ENCODE measurements around the gene COPB2. TPM values are rescaled to one million over a fixed set of nuclear protein-coding genes. Genes with fewer than 3 reads are reported as not detected.

The COPB2 gene
- polyA plus RNA-seq, 1 donor (not counting 4 experiments of a cell fraction or from before 2014, with no cell fraction given) = 149 TPM

GRCh38 chr3:139377378-139377777 lies 12.1 kb downstream of the COPB2 start:
- Histone ChIP-seq H3K4me3 (ENCODE audit: control insufficient read depth in 2 of 3, extremely low read depth in 1 of 3, insufficient read depth in 2 of 3, low read depth in 1 of 3, low read length in 3 of 3) (no peak overlapping the region), H3K36me3 (ENCODE audit: control insufficient read depth in 2 of 2, extremely low read depth in 1 of 2, insufficient read depth in 2 of 2, low read length in 2 of 2) (peaks cover 17 to 23% of the 10 kb centered on the region in 2 experiments), H3K9me1 (ENCODE audit: control insufficient read depth, extremely low read depth, insufficient read depth, low read length) (no peaks in the 10 kb centered on the region), H3K27me3 (ENCODE audit: control insufficient read depth, extremely low read depth, insufficient read depth, low read length) (no peaks in the 10 kb centered on the region), H3K79me2 (ENCODE audit: control insufficient read depth, insufficient read depth, low read length) (peaks cover 27% of the 10 kb centered on the region), H3K4me2 (ENCODE audit: control insufficient read depth, extremely low read depth, insufficient read depth, low read depth, low read length) (no peak overlapping the region), H4K20me1 (ENCODE audit: control insufficient read depth, extremely low read depth, insufficient read depth, low read length) (no peaks in the 10 kb centered on the region), H3K9ac (ENCODE audit: control insufficient read depth, extremely low read depth, insufficient read depth, low read length) (no peak overlapping the region), H2AFZ (ENCODE audit: control insufficient read depth, low read length) (no peak overlapping the region), H3K9me3 (ENCODE audit: control insufficient read depth, low read depth, low read length) (no peaks in the 10 kb centered on the region), H3K27ac (ENCODE audit: control insufficient read depth, insufficient read depth, low read length) (no peak overlapping the region), H3K4me1 (ENCODE audit: control insufficient read depth, extremely low read depth, insufficient read depth, low read length) (no peaks in the 10 kb centered on the region)
- dilution Hi-C loops (cut with MboI; ENCODE audit: extremely low pct_ligation_motif_present, low sequenced_read_pairs) = no loop called here
- TF ChIP-seq EZH2 (IDR thresholded peaks at IDR 0.05; ENCODE audit: low read length) (no peak), CTCF (optimal IDR thresholded peaks at IDR 0.05 in 1 of 3, IDR thresholded peaks at IDR 0.05 in 1 of 3, conservative IDR thresholded peaks at IDR 0.05 in 1 of 3; ENCODE audit: extremely low read depth in 1 of 3, insufficient read depth in 2 of 3, low read length in 3 of 3) (no peak)
- no peak for DNase-seq (ENCODE audit: low read depth, low spot score)
- no peak for FAIRE-seq

DNA sequence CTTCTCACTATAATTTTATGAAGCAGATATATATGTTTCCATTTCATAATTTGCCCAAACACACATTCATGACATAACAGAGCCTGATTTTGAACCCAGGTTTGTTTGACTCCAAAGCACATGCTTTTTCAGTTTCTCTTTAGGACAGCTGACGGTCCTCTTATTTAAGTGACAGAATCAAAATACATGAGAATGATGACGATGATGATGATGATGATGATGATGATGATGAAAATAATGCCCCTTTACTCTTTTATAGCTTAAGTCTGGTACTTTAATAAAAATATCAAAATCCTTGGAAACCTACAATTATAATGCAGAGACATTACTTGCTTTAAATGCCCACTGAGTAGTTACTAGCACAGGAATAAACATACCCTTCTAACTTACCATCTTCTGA lies 15.3 kb downstream of the COPB2 start:
- Histone ChIP-seq H3K9ac (ENCODE audit: control insufficient read depth, extremely low read depth, insufficient read depth, low read length) (no peak overlapping the region), H3K4me3 (ENCODE audit: control insufficient read depth in 2 of 3, extremely low read depth in 1 of 3, insufficient read depth in 2 of 3, low read depth in 1 of 3, low read length in 3 of 3) (no peak overlapping the region), H3K4me1 (ENCODE audit: control insufficient read depth, extremely low read depth, insufficient read depth, low read length) (no peaks in the 10 kb centered on the region), H3K79me2 (ENCODE audit: control insufficient read depth, insufficient read depth, low read length) (peaks cover 2% of the 10 kb centered on the region), H3K4me2 (ENCODE audit: control insufficient read depth, extremely low read depth, insufficient read depth, low read depth, low read length) (no peak overlapping the region), H3K27ac (ENCODE audit: control insufficient read depth, insufficient read depth, low read length) (no peak overlapping the region), H3K9me1 (ENCODE audit: control insufficient read depth, extremely low read depth, insufficient read depth, low read length) (no peaks in the 10 kb centered on the region), H3K27me3 (ENCODE audit: control insufficient read depth, extremely low read depth, insufficient read depth, low read length) (no peaks in the 10 kb centered on the region), H3K9me3 (ENCODE audit: control insufficient read depth, low read depth, low read length) (no peaks in the 10 kb centered on the region), H4K20me1 (ENCODE audit: control insufficient read depth, extremely low read depth, insufficient read depth, low read length) (no peaks in the 10 kb centered on the region), H2AFZ (ENCODE audit: control insufficient read depth, low read length) (no peak overlapping the region), H3K36me3 (ENCODE audit: control insufficient read depth in 2 of 2, extremely low read depth in 1 of 2, insufficient read depth in 2 of 2, low read length in 2 of 2) (peaks cover 19 to 34% of the 10 kb centered on the region in 2 experiments)
- no peak for FAIRE-seq
- TF ChIP-seq EZH2 (IDR thresholded peaks at IDR 0.05; ENCODE audit: low read length) (no peak), CTCF (optimal IDR thresholded peaks at IDR 0.05 in 1 of 3, IDR thresholded peaks at IDR 0.05 in 1 of 3, conservative IDR thresholded peaks at IDR 0.05 in 1 of 3; ENCODE audit: extremely low read depth in 1 of 3, insufficient read depth in 2 of 3, low read length in 3 of 3) (no peak)
- no peak for DNase-seq (ENCODE audit: low read depth, low spot score)
- dilution Hi-C loops (cut with MboI; ENCODE audit: extremely low pct_ligation_motif_present, low sequenced_read_pairs) = no loop called here
